A549 (cell line): ENCODE data around the gene MRPS6. TPM values are rescaled to one million over a fixed set of nuclear protein-coding genes. Genes with fewer than 3 reads are reported as not detected.

Experiments used
- ATAC-seq, 2 experiments: fragments of 200-7000 bp in 1 of 2; fragments of >200 bp in 1 of 2; cut with Nextera tagmentation in 1 of 2; cut with Tn5 transposase in 1 of 2; 3 replicates each; pipeline versions ENCODE4 v1.8.0 to v1.9.1; 2018 to 2020; ENCODE audit warnings: mild to moderate bottlenecking in 1 of 2, moderate library complexity in 1 of 2
- CTCF ChIA-PET: fragments of 300-600 bp; sonication (Branson Sonifier 250); formaldehyde crosslinking; extraction: SDS; loops from one replicate; lab custom pipeline; 2021; ENCODE audit warnings: antibody characterized with exemption, inconsistent platforms; lab: Yijun Ruan, JAX
- POLR2A ChIA-PET: fragments of 350-600 bp; formaldehyde crosslinking; extraction: SDS; loops from one replicate; lab custom pipeline; 2021; ENCODE audit warnings: antibody characterized with exemption, inconsistent platforms; lab: Yijun Ruan, JAX
- DNase-seq, 2 experiments: peaks; one replicate each; pipeline versions ENCODE4 v3.0.0 to v3.0.0-alpha.2; 2011 to 2016; ENCODE audit warnings: low read depth in 1 of 2, low spot score in 1 of 2
- FAIRE-seq: peaks from 2 replicates; lab custom pipeline; 2011; peaks lifted over from hg19 to GRCh38; lab: Jason Lieb, UNC
- H3K27ac ChIP-seq, 2 experiments: fragments of >200 bp; sonication (Bioruptor Twin); formaldehyde crosslinking; 3 replicates each; pipeline ENCODE4 v1.5.1; 2016 to 2017
- H3K4me1 ChIP-seq: fragments of >200 bp; sonication (Bioruptor Twin); formaldehyde crosslinking; 3 replicates; pipeline ENCODE4 v1.6.1; 2016
- H3K4me2 ChIP-seq: fragments of >200 bp; sonication (Bioruptor Twin); formaldehyde crosslinking; 3 replicates; pipeline ENCODE4 v1.6.1; 2016
- H3K4me3 ChIP-seq: fragments of >200 bp; sonication (Bioruptor Twin); formaldehyde crosslinking; 3 replicates; pipeline ENCODE4 v1.5.1; 2016
- H3K9me3 ChIP-seq: fragments of >200 bp; sonication (Bioruptor Twin); formaldehyde crosslinking; 3 replicates; pipeline ENCODE4 v1.6.1; 2016
- ATOH8 ChIP-seq: fragments of 250-450 bp; sonication (Bioruptor Pico); IDR thresholded peaks from 2 replicates; pipeline ENCODE4 v1.5.0; 2020; ENCODE audit warnings: low read depth, mild to moderate bottlenecking, moderate library complexity
- BCL3 ChIP-seq: fragments of >200 bp; sonication (Bioruptor Twin); formaldehyde crosslinking; IDR thresholded peaks from 3 replicates; pipeline ENCODE4 v1.6.1; 2016
- CHD4 ChIP-seq: fragments of 200-600 bp; sonication (generic); IDR thresholded peaks from 2 replicates; pipeline ENCODE4 v1.6.1; 2016; ENCODE audit warnings: antibody characterized with exemption, mild to moderate bottlenecking, borderline replicate concordance
- CTCF ChIP-seq: fragments of >200 bp; sonication (Bioruptor Twin); formaldehyde crosslinking; IDR thresholded peaks from 3 replicates; pipeline ENCODE4 v1.5.1; 2016
- FOXS1 ChIP-seq: fragments of 250-450 bp; sonication (Bioruptor Pico); IDR thresholded peaks from 2 replicates; pipeline ENCODE4 v1.5.0; 2020; ENCODE audit warnings: mild to moderate bottlenecking, moderate library complexity
- HEYL ChIP-seq: fragments of 250-450 bp; sonication (Bioruptor Pico); IDR thresholded peaks from 2 replicates; pipeline ENCODE4 v1.8.0; 2021; ENCODE audit warnings: mild to moderate bottlenecking, moderate library complexity
- HOXB5 ChIP-seq: fragments of 250-450 bp; sonication (Bioruptor Pico); IDR thresholded peaks from 2 replicates; pipeline ENCODE4 v1.5.0; 2020; ENCODE audit warnings: mild to moderate bottlenecking, moderate library complexity
- KDM5A ChIP-seq: fragments of 200-600 bp; sonication (generic); IDR thresholded peaks from 2 replicates; pipeline ENCODE4 v1.6.1; 2016; ENCODE audit warnings: antibody characterized with exemption, mild to moderate bottlenecking
- MYC ChIP-seq: IDR thresholded peaks from 2 replicates; pipeline ENCODE4 v1.6.1; 2012; ENCODE audit warnings: mild to moderate bottlenecking, inconsistent platforms, low read length, improper control_type of control experiment, borderline replicate concordance
- NPAS2 ChIP-seq: fragments of 250-450 bp; sonication (Bioruptor Pico); IDR thresholded peaks from 2 replicates; pipeline ENCODE4 v1.8.0; 2022; ENCODE audit warnings: mild to moderate bottlenecking, moderate library complexity, borderline replicate concordance
- POLR2A ChIP-seq: IDR thresholded peaks from 2 replicates; pipeline ENCODE4 v1.6.1; 2012; ENCODE audit warnings: mild to moderate bottlenecking, low read length
- RFX5 ChIP-seq: fragments of 450-650 bp; IDR thresholded peaks from 2 replicates; pipeline ENCODE4 v1.7.1; 2014; ENCODE audit warnings: antibody characterized with exemption, mild to moderate bottlenecking, moderate library complexity
- SMC3 ChIP-seq: fragments of >200 bp; sonication (Bioruptor Twin); formaldehyde crosslinking; IDR thresholded peaks from 3 replicates; pipeline ENCODE4 v1.6.1; 2018; ENCODE audit warnings: inconsistent platforms
- TFCP2L1 ChIP-seq: fragments of 250-450 bp; sonication (Bioruptor Pico); IDR thresholded peaks from 2 replicates; pipeline ENCODE4 v1.5.0; 2021; ENCODE audit warnings: mild to moderate bottlenecking
- USF2 ChIP-seq: fragments of 450-650 bp; IDR thresholded peaks from 2 replicates; pipeline ENCODE4 v1.6.1; 2014; ENCODE audit warnings: antibody characterized with exemption
- ZC3H11A ChIP-seq: fragments of 450-650 bp; IDR thresholded peaks from 2 replicates; pipeline ENCODE4 v1.6.1; 2014; ENCODE audit warnings: antibody characterized with exemption, mild to moderate bottlenecking
- WGBS: methylation state at CpG from one replicate; pipeline ENCODE4 v1.1.6; 2017; ENCODE audit errors: missing lambda C conversion rate; 5-methylcytosine and 5-hydroxymethylcytosine counted together
- polyA plus RNA-seq, 4 experiments: library from polyadenylated mRNA; depleted of rRNA in 3 of 4; stranded (reverse); fragments of >200 nt; fragmentation: RNase III in 1 of 4; extraction: RNeasy Plus Mini Kit Qiagen cat#74134 plus additional on column Dnase treatment in 1 of 4; gene quantifications; 2 replicates in 3 of 4; 3 replicates in 1 of 4; pipeline ENCODE4 v1.2.3, GENCODE V29; 2011 to 2017
- TF ChIP-seq, protein P1 (sequence below): fragments of >200 bp; sonication (Bioruptor Twin); formaldehyde crosslinking; IDR thresholded peaks from 2 replicates; pipeline ENCODE4 v1.6.1; 2016
- TF ChIP-seq, protein P2 (sequence below): fragments of 250-450 bp; sonication (Bioruptor Pico); IDR thresholded peaks from 2 replicates; pipeline ENCODE4 v1.5.0; 2021; ENCODE audit warnings: mild to moderate bottlenecking, moderate library complexity, borderline replicate concordance
- TF ChIP-seq, protein P3 (sequence below): fragments of 150-350 bp; IDR thresholded peaks from 2 replicates; pipeline ENCODE4 v1.6.1; 2014; ENCODE audit warnings: low read depth, mild to moderate bottlenecking, low read length
- TF ChIP-seq, protein P4 (sequence below): IDR thresholded peaks from 2 replicates; pipeline ENCODE4 v1.6.1; 2012; ENCODE audit warnings: low read depth, borderline replicate concordance

MRPS6 gene
- polyA plus RNA-seq, 2 of the 4 experiments (the other 2 are of a cell fraction): 26.9 to 57.4 TPM

DNA sequence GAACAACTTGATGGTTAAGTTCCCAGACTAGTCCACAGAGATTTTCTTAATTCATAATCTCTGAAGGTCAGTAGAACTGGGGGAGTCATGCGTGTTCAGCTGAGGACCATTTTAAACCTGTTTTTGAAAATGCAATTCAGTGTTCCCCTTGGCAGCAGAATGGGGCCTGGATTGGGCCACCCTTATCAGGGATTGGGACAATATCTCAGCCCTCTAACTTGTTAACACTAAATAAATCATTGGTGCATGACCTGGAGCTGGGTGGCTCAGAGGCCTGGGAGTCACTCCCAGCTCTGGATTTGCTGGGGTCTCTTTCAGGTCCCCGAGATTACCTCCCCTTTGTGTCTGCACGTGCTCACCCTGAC, 55.3 kb downstream of the MRPS6 start:
- H3K27ac ChIP-seq: peak overlapping the region in 1 of 2 experiments; percentile 67; a peak in 1 of 6 replicates
- no peaks in the 10 kb centered on the region for H3K9me3 ChIP-seq
- CTCF ChIA-PET: interaction anchor here (1.0 kb wide), 1 partner anchor 73 kb away, joined by 3 read pairs; no protein-coding TSS in a partner anchor
- FAIRE-seq (no peak), DNase-seq (no peak), ATAC-seq (no peak)
- no peak overlapping the region for H3K4me3 ChIP-seq
- 90% methylated on average over 3 of the region's 3 CpGs for WGBS
- peaks cover 19% of the 10 kb centered on the region for H3K4me1 ChIP-seq
- TF ChIP-seq CTCF (no peak), ATOH8 (no peak), NPAS2 (CRISPR knock-in tag) (no peak)
- POLR2A ChIA-PET: no interaction called here
- no peak overlapping the region for H3K4me2 ChIP-seq

DNA sequence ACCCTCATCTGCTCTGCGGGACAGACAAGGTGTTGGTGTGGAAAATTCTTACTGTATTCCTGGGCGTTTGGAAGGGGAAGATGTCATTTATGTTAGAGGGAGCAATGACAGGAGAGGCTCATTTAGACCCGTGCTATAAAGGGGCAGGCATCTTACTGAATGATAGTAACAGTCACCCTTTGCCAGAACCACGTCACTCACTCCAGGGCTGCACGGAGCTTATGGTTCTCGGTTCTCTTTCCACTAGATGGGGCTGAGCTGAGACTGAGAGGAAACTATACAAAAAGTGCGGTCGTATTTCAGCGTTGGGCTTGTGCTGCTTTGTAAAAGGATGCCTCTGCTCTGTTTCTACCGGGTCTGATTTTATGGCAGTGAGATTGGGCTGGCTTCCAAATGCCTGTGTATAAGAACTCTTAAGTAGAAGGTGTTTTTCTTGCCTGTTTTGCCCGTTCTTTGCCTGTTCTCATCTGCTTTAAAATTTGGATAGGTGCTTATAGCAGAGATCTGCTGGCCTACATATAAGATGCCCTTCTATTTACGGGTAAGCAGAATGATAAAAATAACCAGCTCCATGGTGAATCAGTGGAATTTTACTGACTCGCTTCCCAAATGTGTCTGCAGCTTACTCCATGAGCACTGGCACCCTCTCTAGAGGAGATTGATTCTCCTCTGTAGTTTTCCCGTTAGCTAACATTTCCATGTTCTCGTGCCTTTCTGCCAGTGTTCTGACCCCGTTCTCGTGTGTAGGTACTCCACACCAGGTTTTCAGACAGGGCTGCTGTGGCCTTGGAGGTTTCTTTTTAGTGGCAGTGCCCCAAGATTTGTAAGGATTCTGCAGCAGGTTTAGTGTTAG, 55.9 kb downstream of the MRPS6 start:
- H3K4me3 ChIP-seq: no peak overlapping the region
- no peak for DNase-seq
- H3K4me2 ChIP-seq: peak overlapping the region; percentile 57
- TF ChIP-seq SMC3 (no peak), BCL3 (no peak), CHD4 (no peak), ZC3H11A (no peak), HOXB5 (CRISPR knock-in tag) (no peak), NPAS2 (CRISPR knock-in tag) (no peak), KDM5A (no peak), HEYL (CRISPR knock-in tag) (no peak), USF2 (no peak), MYC (no peak), FOXS1 (CRISPR knock-in tag) (no peak), RFX5 (no peak), TFCP2L1 (CRISPR knock-in tag) (no peak), POLR2A (no peak)
- TF ChIP-seq, protein P1, sequence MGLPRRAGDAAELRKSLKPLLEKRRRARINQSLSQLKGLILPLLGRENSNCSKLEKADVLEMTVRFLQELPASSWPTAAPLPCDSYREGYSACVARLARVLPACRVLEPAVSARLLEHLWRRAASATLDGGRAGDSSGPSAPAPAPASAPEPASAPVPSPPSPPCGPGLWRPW: no peak
- TF ChIP-seq, protein P2, sequence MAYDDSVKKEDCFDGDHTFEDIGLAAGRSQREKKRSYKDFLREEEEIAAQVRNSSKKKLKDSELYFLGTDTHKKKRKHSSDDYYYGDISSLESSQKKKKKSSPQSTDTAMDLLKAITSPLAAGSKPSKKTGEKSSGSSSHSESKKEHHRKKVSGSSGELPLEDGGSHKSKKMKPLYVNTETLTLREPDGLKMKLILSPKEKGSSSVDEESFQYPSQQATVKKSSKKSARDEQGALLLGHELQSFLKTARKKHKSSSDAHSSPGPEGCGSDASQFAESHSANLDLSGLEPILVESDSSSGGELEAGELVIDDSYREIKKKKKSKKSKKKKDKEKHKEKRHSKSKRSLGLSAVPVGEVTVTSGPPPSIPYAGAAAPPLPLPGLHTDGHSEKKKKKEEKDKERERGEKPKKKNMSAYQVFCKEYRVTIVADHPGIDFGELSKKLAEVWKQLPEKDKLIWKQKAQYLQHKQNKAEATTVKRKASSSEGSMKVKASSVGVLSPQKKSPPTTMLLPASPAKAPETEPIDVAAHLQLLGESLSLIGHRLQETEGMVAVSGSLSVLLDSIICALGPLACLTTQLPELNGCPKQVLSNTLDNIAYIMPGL (CRISPR knock-in tag): no peak
- TF ChIP-seq, protein P3, sequence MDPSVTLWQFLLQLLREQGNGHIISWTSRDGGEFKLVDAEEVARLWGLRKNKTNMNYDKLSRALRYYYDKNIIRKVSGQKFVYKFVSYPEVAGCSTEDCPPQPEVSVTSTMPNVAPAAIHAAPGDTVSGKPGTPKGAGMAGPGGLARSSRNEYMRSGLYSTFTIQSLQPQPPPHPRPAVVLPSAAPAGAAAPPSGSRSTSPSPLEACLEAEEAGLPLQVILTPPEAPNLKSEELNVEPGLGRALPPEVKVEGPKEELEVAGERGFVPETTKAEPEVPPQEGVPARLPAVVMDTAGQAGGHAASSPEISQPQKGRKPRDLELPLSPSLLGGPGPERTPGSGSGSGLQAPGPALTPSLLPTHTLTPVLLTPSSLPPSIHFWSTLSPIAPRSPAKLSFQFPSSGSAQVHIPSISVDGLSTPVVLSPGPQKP: no peak
- TF ChIP-seq, protein P4, sequence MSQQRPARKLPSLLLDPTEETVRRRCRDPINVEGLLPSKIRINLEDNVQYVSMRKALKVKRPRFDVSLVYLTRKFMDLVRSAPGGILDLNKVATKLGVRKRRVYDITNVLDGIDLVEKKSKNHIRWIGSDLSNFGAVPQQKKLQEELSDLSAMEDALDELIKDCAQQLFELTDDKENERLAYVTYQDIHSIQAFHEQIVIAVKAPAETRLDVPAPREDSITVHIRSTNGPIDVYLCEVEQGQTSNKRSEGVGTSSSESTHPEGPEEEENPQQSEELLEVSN: no peak
- ChIA-PET CTCF (interaction anchor here (1.0 kb wide), 1 partner anchor 73 kb away, joined by 3 read pairs; no protein-coding TSS in a partner anchor), POLR2A (no interaction called here)
- no peaks in the 10 kb centered on the region for H3K9me3 ChIP-seq
- peak; percentile 43 to 51; a peak in 2 of 6 replicates for ATAC-seq
- WGBS: 69% methylated on average over 17 of the region's 17 CpGs
- FAIRE-seq: no peak
- peak overlapping the region; percentile 38 to 67; a peak in 4 of 6 replicates for H3K27ac ChIP-seq
- peaks cover 19% of the 10 kb centered on the region for H3K4me1 ChIP-seq
